ENCODE results near the gene MUC12.
A peak's percentile ranks its signal among the peaks of the same experiment; 100 is the strongest.
"Not testable (repeated sequence)": the region's sequence is repeated elsewhere in the genome, so short reads cannot be mapped to it uniquely, and the experiment has no call there.

Gene MUC12

GRCh38 chr7:100985033-100985797 is 15.8 kb downstream of the MUC12 start:
- DNase-seq (ENCODE audit: low spot score) = not testable (repeated sequence)

GRCh38 chr7:100991631-100992030 is 22.3 kb downstream of the MUC12 start:
- no peak for DNase-seq (ENCODE audit: low spot score)

- DNase-seq (ENCODE audit: low spot score) = not testable (repeated sequence)
These were observed 22.9 kb downstream of the MUC12 start for GRCh38 chr7:100992280-100992679.

GRCh38 chr7:100994671-100995070 is 25.3 kb downstream of the MUC12 start:
- not testable (repeated sequence) for DNase-seq (ENCODE audit: low spot score)

DNA sequence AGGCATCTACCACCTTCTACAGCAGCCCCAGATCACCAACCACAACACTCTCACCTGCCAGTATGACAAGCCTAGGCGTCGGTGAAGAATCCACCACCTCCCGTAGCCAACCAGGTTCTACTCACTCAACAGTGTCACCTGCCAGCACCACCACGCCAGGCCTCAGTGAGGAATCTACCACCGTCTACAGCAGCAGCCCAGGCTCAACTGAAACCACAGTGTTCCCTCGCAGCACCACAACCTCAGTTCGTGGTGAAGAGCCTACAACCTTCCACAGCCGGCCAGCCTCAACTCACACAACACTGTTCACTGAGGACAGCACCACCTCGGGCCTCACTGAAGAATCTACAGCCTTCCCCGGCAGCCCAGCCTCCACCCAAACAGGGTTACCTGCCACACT is 29.2 kb downstream of the MUC12 start:
- DNase-seq (ENCODE audit: low spot score) = not testable (repeated sequence)

- not testable (repeated sequence) for DNase-seq (ENCODE audit: low spot score)
These were observed 30.0 kb downstream of the MUC12 start for GRCh38 chr7:100999334-100999733.

DNA sequence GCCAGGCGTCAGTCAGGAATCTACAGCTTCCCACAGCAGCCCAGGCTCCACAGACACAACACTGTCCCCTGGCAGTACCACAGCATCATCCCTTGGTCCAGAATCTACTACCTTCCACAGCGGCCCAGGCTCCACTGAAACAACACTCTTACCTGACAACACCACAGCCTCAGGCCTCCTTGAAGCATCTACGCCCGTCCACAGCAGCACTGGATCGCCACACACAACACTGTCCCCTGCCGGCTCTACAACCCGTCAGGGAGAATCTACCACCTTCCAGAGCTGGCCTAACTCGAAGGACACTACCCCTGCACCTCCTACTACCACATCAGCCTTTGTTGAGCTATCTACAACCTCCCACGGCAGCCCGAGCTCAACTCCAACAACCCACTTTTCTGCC is 30.7 kb downstream of the MUC12 start:
- DNase-seq (ENCODE audit: low spot score) = not testable (repeated sequence)

- DNase-seq (ENCODE audit: low spot score) = not testable (repeated sequence)
These were observed 33.0 kb downstream of the MUC12 start for GRCh38 chr7:101002333-101002732.

DNA sequence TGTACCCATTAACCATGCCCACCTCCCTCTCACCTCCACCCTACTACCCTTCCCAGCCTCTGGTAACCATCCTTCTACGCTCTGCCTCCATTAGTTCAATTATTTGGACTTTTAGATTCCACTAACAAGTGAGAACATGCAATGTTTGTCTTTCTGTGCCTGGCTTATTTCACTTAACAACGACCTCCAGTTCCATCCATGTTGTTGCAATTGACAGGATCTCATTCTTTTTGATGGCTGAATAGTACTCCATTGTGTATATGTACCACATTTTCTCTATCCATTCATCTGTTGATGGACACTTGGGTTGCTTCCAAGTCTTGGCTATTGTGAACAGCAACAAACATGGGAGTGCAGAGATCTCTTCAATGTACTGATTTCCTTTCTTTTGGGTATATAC is 38.0 kb downstream of the MUC12 start:
- not testable (repeated sequence) for DNase-seq (ENCODE audit: low spot score)

GRCh38 chr7:101009629-101010028 is 40.3 kb downstream of the MUC12 start:
- no peak for DNase-seq (ENCODE audit: low spot score)

DNA sequence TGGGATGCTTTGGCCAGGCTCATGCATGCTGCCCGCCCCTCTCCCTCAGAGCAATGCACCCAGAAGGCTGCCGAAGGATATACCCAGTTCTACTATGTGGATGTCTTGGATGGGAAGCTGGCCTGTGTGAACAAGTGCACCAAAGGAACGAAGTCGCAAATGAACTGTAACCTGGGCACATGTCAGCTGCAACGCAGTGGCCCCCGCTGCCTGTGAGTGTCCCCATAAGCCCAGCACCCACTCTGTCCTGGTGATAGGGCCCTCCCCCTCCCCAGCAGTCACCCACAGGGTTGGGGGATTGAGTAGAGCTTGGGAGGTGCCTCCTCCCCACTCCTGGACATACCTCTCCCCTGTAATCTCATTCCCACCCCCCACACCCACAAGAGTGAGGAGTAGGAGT is 43.6 kb downstream of the MUC12 start:
- DNase-seq (ENCODE audit: low spot score) = no peak

- DNase-seq (ENCODE audit: low spot score) = no peak
These were observed 46.3 kb downstream of the MUC12 start for GRCh38 chr7:101015626-101016025.

GRCh38 chr7:101017064-101017777 is 47.9 kb downstream of the MUC12 start:
- DNase-seq (ENCODE audit: low spot score) = peak; percentile 96

DNA sequence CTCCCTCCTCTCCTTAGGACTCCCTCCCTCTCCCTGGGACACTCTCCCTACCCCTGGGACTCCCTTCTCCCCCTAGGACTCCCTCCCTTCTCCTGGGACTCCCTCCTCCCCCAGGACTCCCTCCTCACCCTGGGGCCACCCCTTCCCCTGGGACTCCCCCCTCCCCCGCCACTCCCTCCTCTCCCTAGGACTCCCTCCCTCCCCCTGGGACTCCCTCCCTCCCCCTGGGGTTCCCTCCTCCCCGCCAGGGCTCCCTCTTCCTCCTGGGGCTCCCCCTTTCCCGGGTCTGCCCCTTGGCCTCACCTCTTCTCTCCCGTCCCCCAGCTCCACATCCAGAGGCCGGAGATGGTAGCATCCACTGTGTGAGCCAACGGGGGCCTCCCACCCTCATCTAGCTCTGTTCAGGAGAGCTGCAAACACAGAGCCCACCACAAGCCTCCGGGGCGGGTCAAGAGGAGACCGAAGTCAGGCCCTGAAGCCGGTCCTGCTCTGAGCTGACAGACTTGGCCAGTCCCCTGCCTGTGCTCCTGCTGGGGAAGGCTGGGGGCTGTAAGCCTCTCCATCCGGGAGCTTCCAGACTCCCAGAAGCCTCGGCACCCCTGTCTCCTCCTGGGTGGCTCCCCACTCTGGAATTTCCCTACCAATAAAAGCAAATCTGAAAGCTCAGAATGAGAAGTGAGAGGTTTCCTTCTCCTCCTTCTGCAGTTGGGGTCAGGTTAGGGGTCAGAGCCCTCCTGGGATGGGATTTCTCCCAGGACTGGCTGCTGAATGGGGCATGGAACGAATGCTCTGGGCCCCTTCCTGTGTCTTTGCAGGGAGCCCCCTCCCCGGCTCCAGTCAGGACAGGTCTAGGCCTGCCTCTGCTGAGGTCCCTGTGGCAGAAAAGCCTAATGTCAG is 49.2 kb downstream of the MUC12 start:
- DNase-seq (ENCODE audit: low spot score) = no peak

DNA sequence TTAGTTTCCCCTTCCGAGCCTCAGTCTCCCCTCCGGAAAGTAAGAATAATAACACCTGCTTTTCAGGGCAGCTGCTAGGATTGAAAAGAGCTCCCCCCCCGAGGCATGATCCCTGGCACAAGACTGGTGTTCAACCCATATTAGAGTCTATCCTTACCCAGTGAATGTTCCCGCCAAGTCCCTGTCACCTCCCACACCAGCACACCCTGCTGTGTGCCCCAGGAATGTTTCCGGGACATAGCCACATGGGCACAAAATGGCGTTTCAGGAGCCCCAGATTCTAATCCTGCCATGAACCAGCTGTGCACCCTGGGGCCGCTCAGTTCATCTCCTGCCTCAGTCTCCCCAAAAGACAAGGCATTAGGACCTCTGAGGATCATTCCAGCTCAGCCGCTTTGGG is 51.1 kb downstream of the MUC12 start:
- DNase-seq (ENCODE audit: low spot score) = no peak

GRCh38 chr7:101021703-101022102 is 52.3 kb downstream of the MUC12 start:
- DNase-seq (ENCODE audit: low spot score) = no peak

GRCh38 chr7:101023839-101024238 is 54.5 kb downstream of the MUC12 start:
- DNase-seq (ENCODE audit: low spot score) = no peak

- DNase-seq (ENCODE audit: low spot score) = no peak
These were observed 61.7 kb downstream of the MUC12 start for GRCh38 chr7:101031082-101031481.

DNA sequence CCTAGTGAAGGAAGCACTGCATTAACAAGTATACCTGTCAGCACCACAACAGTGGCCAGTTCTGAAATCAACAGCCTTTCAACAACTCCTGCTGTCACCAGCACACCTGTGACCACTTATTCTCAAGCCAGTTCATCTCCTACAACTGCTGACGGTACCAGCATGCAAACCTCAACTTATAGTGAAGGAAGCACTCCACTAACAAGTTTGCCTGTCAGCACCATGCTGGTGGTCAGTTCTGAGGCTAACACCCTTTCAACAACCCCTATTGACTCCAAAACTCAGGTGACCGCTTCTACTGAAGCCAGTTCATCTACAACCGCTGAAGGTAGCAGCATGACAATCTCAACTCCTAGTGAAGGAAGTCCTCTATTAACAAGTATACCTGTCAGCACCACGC is 66.6 kb downstream of the MUC12 start:
- DNase-seq (ENCODE audit: low spot score) = no peak

- DNase-seq (ENCODE audit: low spot score) = not testable (repeated sequence)
These were observed 71.9 kb downstream of the MUC12 start for GRCh38 chr7:101041283-101041682.

DNA sequence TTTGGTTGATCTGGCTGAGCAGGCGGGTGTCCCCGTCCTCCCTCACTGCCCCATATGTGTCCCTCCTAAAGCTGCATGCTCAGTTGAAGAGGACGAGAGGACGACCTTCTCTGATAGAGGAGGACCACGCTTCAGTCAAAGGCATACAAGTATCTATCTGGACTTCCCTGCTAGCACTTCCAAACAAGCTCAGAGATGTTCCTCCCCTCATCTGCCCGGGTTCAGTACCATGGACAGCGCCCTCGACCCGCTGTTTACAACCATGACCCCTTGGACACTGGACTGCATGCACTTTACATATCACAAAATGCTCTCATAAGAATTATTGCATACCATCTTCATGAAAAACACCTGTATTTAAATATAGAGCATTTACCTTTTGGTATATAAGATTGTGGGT is 89.0 kb downstream of the MUC12 start:
- peak; percentile 29 for DNase-seq (ENCODE audit: low spot score)

- DNase-seq (ENCODE audit: low spot score) = no peak
These were observed 90.2 kb downstream of the MUC12 start for GRCh38 chr7:101059620-101059942.

GRCh38 chr7:101060992-101061391 is 91.6 kb downstream of the MUC12 start:
- DNase-seq (ENCODE audit: low spot score) = no peak
